ENCODE results near the gene GPR107. TPM values are rescaled to one million over a fixed set of nuclear protein-coding genes. Genes with fewer than 3 reads are reported as not detected.

GPR107 gene
- total RNA-seq, 1 donor from 2014 or later = 29.4 TPM

DNA sequence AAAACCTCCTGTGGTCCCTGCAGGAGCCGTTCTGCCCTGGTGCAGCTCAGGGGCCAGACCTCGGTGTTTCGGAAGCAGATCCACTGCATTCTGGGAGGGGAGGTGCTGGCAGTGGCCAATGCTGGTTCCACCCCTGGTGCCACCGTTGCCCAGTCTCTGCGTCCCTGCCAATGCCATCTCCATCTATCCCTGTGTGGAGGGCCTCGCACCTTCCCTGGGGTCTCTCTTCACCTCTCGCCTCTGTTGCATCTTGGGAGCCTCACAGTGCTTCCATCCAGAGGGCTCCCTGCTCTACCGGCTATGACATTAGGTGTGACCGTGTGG is 133.8 kb downstream of the GPR107 start:
- TF ChIP-seq, protein P1, sequence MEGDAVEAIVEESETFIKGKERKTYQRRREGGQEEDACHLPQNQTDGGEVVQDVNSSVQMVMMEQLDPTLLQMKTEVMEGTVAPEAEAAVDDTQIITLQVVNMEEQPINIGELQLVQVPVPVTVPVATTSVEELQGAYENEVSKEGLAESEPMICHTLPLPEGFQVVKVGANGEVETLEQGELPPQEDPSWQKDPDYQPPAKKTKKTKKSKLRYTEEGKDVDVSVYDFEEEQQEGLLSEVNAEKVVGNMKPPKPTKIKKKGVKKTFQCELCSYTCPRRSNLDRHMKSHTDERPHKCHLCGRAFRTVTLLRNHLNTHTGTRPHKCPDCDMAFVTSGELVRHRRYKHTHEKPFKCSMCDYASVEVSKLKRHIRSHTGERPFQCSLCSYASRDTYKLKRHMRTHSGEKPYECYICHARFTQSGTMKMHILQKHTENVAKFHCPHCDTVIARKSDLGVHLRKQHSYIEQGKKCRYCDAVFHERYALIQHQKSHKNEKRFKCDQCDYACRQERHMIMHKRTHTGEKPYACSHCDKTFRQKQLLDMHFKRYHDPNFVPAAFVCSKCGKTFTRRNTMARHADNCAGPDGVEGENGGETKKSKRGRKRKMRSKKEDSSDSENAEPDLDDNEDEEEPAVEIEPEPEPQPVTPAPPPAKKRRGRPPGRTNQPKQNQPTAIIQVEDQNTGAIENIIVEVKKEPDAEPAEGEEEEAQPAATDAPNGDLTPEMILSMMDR (IDR thresholded peaks at IDR 0.05; ENCODE audit: insufficient read depth, low read length, poor library complexity, severe bottlenecking) = no peak
- no peaks in the 10 kb centered on the region for H3K27me3 ChIP-seq (ENCODE audit: control insufficient read depth, insufficient read depth, low read length)
- no peaks in the 10 kb centered on the region for H3K36me3 ChIP-seq (ENCODE audit: control insufficient read depth, insufficient read depth, low read length)
- no peak for DNase-seq (ENCODE audit: low read depth)
- H3K4me3 ChIP-seq (ENCODE audit: low read depth, low read length) = no peak overlapping the region

DNA sequence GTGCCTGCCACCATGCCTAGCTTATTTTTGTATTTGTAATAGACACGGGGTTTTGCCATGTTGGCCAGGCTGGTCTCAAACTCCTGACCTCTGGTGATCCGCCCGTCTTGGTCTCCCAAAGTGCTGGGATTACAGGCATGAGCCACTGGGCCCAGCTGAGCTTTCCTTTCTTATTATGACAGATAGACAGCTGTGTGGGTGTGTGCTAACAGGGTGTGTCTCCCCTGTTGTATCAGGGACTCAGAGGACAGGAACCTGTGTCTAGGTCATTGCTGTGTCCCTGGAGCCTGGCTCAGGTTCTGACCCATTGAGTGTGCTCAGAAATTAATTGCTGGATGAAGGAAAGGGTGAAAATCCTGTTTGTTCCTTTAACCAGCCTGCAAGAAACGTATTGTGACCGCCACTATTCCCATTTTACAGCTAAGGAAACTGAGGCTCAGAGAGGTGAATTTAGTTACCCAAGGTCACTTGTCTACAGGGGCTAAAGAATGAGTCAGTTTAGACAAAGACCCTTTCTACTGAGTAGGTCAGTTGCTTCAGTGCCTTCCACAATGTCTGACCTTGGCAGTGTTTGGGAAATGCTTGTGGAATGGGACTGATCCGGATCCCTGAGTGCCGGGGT is 135.3 kb downstream of the GPR107 start:
- TF ChIP-seq, protein P1 (IDR thresholded peaks at IDR 0.05; ENCODE audit: insufficient read depth, low read length, poor library complexity, severe bottlenecking) = no peak
- Histone ChIP-seq H3K27me3 (ENCODE audit: control insufficient read depth, insufficient read depth, low read length) (no peaks in the 10 kb centered on the region), H3K4me3 (ENCODE audit: low read depth, low read length) (no peak overlapping the region), H3K36me3 (ENCODE audit: control insufficient read depth, insufficient read depth, low read length) (no peaks in the 10 kb centered on the region)
- DNase-seq (ENCODE audit: low read depth) = no peak

Other genes with a start within 250 kb of the GPR107 start
- 52.4 and 79.6 TPM in 2 replicates for gene TOR1A, start 229.8 kb upstream of the GPR107 start, total RNA-seq
- 50.9 and 77.3 TPM in 2 replicates for gene C9orf78, start 218.6 kb upstream of the GPR107 start, total RNA-seq
- 15.7 and 27.3 TPM in 2 replicates for gene USP20, start 218.4 kb upstream of the GPR107 start, total RNA-seq
- 12.1 and 18.5 TPM in 2 replicates for gene FNBP1, start 10.7 kb upstream of the GPR107 start, total RNA-seq
- 69.2 and 72.8 TPM in 2 replicates for gene NCS1, start 118.5 kb downstream of the GPR107 start, total RNA-seq
- gene HMCN2, start 211.9 kb downstream of the GPR107 start, total RNA-seq = 0.14 TPM in 1 of 2 replicates, not detected in the other

Measured in kidney epithelial cell (primary cell).